AG10803 (cell line): ENCODE results near the gene XRCC1.

Experiments used
- DNase-seq: peaks from one replicate; pipeline ENCODE4 v3.0.0; 2010; ENCODE audit warnings: low read depth
- H3K4me3 ChIP-seq: 2 replicates; pipeline ENCODE4 v1.5.1; 2011; ENCODE audit warnings: mild to moderate bottlenecking, low read length, control low read depth
- CTCF ChIP-seq: conservative IDR thresholded peaks from 2 replicates; pipeline ENCODE4 v1.5.1; 2011; ENCODE audit warnings: mild to moderate bottlenecking, low read length, control low read depth, inconsistent platforms

The XRCC1 gene

GRCh38 chr19:43541920-43542650, 33.2 kb downstream of the XRCC1 start:
- no peak overlapping the region for H3K4me3 ChIP-seq
- TF ChIP-seq CTCF: no peak
- DNase-seq: no peak

GRCh38 chr19:43540381-43540780, 34.9 kb downstream of the XRCC1 start:
- no peak for TF ChIP-seq CTCF
- DNase-seq: no peak
- H3K4me3 ChIP-seq: no peak overlapping the region

GRCh38 chr19:43538922-43539321, 36.4 kb downstream of the XRCC1 start:
- H3K4me3 ChIP-seq: no peak overlapping the region
- no peak for DNase-seq
- TF ChIP-seq CTCF: no peak

GRCh38 chr19:43534816-43535761, 40.2 kb downstream of the XRCC1 start:
- peak; percentile 52 for DNase-seq
- peak; percentile 59 for TF ChIP-seq CTCF
- no peak overlapping the region for H3K4me3 ChIP-seq

- no peak for DNase-seq
- peak overlapping the region; percentile 81 for H3K4me3 ChIP-seq
- TF ChIP-seq CTCF: no peak
Observed at GRCh38 chr19:43534305-43534815, 41.0 kb downstream of the XRCC1 start.

- no peak for TF ChIP-seq CTCF
- peak; percentile 99 for DNase-seq
- peak overlapping the region; percentile 81 for H3K4me3 ChIP-seq
Observed at GRCh38 chr19:43533546-43534304, 41.6 kb downstream of the XRCC1 start.
